ENCODE data around the gene ABLIM3. TPM values are rescaled to one million over a fixed set of nuclear protein-coding genes. Genes with fewer than 3 reads are reported as not detected.

The ABLIM3 gene
- total and polyA plus RNA-seq, 9 of the 15 experiments (the other 6 are each of a cell fraction or from before 2014, with no cell fraction given) = 0.03 to 0.38 (median 0.11) TPM

GRCh38 chr5:149303210-149303609 lies 161.9 kb downstream of the ABLIM3 start:
- 13% methylated on average over 4 of the region's 4 CpGs for WGBS (ENCODE audit: insufficient coverage, low coverage, missing lambda C conversion rate)

GRCh38 chr5:149304195-149305078 lies 163.1 kb downstream of the ABLIM3 start:
- FAIRE-seq (no peak), DNase-seq (ENCODE audit: extremely low read depth in 1 of 4, low spot score in 3 of 4) (no peak), ATAC-seq (peak; percentile 13; the same call in 2 of the 3 replicates)
- no peak overlapping the region for H3K4me2 ChIP-seq (ENCODE audit: insufficient read depth, low read length)
- POLR2A ChIA-PET = no interaction called here
- no peaks in the 10 kb centered on the region for H3K9me1 ChIP-seq (ENCODE audit: control insufficient read depth, insufficient read depth, low read length)
- 9% methylated on average over 9 of the region's 11 CpGs for WGBS (ENCODE audit: insufficient coverage, low coverage, missing lambda C conversion rate)
- H3K9me3 ChIP-seq (replicated peaks; ENCODE audit: control insufficient read depth, insufficient read depth, low read depth, low read length) = no peaks in the 10 kb centered on the region
- no peaks in the 10 kb centered on the region for H3K36me3 ChIP-seq (ENCODE audit: control insufficient read depth, insufficient read depth, low read length)
- intact Hi-C loops (cut with micrococcal nuclease) = no loop called here
- peaks cover 0 to 2% of the 10 kb centered on the region in 2 experiments; a peak in 1 of 5 replicates for H3K4me1 ChIP-seq (replicated peaks in 1 of 2; ENCODE audit: control insufficient read depth in 2 of 2, insufficient read depth in 2 of 2, low read length in 2 of 2)
- no peak overlapping the region for H3K9ac ChIP-seq (ENCODE audit: insufficient read depth in 1 of 2, low read depth in 2 of 2, low read length in 2 of 2)
- 0 out of 2 replicates have a peak overlapping the region, but pooled peaks have one; percentile 4 for H2AFZ ChIP-seq (ENCODE audit: low read depth, low read length)
- H3K27me3 ChIP-seq (ENCODE audit: control insufficient read depth in 2 of 2, insufficient read depth in 2 of 2, low read length in 2 of 2) = peaks cover 38 to 61% of the 10 kb centered on the region in 2 experiments; a peak in 4 of 5 replicates
- BruUV-seq (replicated peaks) = no TSS peak
- in situ Hi-C loops (cut with MboI) = no loop called here
- H4K20me1 ChIP-seq (replicated peaks; ENCODE audit: control insufficient read depth, insufficient read depth, low read length) = 0 out of 2 replicates have a peak, but pooled peaks cover 5% of the 10 kb centered on the region
- CTCF ChIA-PET (ENCODE audit: low intra/inter-chr PET ratio) = no interaction called here
- H3K79me2 ChIP-seq (ENCODE audit: control insufficient read depth, insufficient read depth, low read length) = no peaks in the 10 kb centered on the region
- no peak overlapping the region for H3K27ac ChIP-seq (ENCODE audit: extremely low read depth, low read depth, low read length)
- H3K4me3 ChIP-seq = no peak overlapping the region
- no peak for TF ChIP-seq RCOR1 (IDR thresholded peaks at IDR 0.05; ENCODE audit: borderline replicate concordance in 1 of 2, low read depth in 2 of 2, low read length in 2 of 2)
- TF ChIP-seq CC2D1A (IDR thresholded peaks at IDR 0.05) = no peak
- no peak for TF ChIP-seq ZNF740 (CRISPR knock-in tag; IDR thresholded peaks at IDR 0.05)
- peak in 1 of 2 experiments; percentile 59; a peak in 1 of 4 replicates for TF ChIP-seq ZNF740 (tag; IDR thresholded peaks at IDR 0.05)

More at GRCh38 chr5:149303210-149303609, 161.9 kb downstream of the ABLIM3 start:
- Histone ChIP-seq H4K20me1 (replicated peaks; ENCODE audit: control insufficient read depth, insufficient read depth, low read length) (peaks cover 5% of the 10 kb centered on the region; the same call in 1 of the 2 replicates), H3K27me3 (ENCODE audit: control insufficient read depth in 2 of 2, insufficient read depth in 2 of 2, low read length in 2 of 2) (peaks cover 45 to 71% of the 10 kb centered on the region in 2 experiments; a peak in 4 of 5 replicates), H3K79me2 (ENCODE audit: control insufficient read depth, insufficient read depth, low read length) (no peaks in the 10 kb centered on the region), H3K36me3 (ENCODE audit: control insufficient read depth, insufficient read depth, low read length) (no peaks in the 10 kb centered on the region), H3K9me1 (ENCODE audit: control insufficient read depth, insufficient read depth, low read length) (no peaks in the 10 kb centered on the region), H3K4me3 (no peak overlapping the region), H3K9ac (ENCODE audit: insufficient read depth in 1 of 2, low read depth in 2 of 2, low read length in 2 of 2) (no peak overlapping the region), H2AFZ (ENCODE audit: low read depth, low read length) (no peak overlapping the region), H3K4me1 (replicated peaks in 1 of 2; ENCODE audit: control insufficient read depth in 2 of 2, insufficient read depth in 2 of 2, low read length in 2 of 2) (peaks cover 0 to 8% of the 10 kb centered on the region in 2 experiments; a peak in 1 of 5 replicates), H3K27ac (ENCODE audit: extremely low read depth, low read depth, low read length) (no peak overlapping the region), H3K4me2 (ENCODE audit: insufficient read depth, low read length) (no peak overlapping the region), H3K9me3 (replicated peaks; ENCODE audit: control insufficient read depth, insufficient read depth, low read depth, low read length) (no peaks in the 10 kb centered on the region)
- FAIRE-seq (no peak), DNase-seq (ENCODE audit: extremely low read depth in 1 of 4, low spot score in 3 of 4) (no peak), ATAC-seq (no peak)
- in situ Hi-C loops (cut with MboI) = no loop called here
- ChIA-PET CTCF (ENCODE audit: low intra/inter-chr PET ratio) (no interaction called here), POLR2A (interaction anchor here (1.1 kb wide), 1 partner anchor 18 kb away, joined by 6 read pairs; no protein-coding TSS in a partner anchor)
- no TSS peak for BruUV-seq (replicated peaks)
- TF ChIP-seq SRF (CRISPR knock-in tag; IDR thresholded peaks at IDR 0.05) = no peak
- intact Hi-C loops (cut with micrococcal nuclease) = no loop called here

Data from K562 (cell line).